Activated CD8-positive, alpha-beta T cell treated with anti-CD3 and anti-CD28 coated beads for 36 hours (primary cell): ENCODE measurements around the gene SKA2. TPM values are rescaled to one million over a fixed set of nuclear protein-coding genes. Genes with fewer than 3 reads are reported as not detected.
"Not testable (repeated sequence)": the region's sequence is repeated elsewhere in the genome, so short reads cannot be mapped to it uniquely, and the experiment has no call there.

Experiments
- ATAC-seq: fragments of 200-7000 bp; cut with Tn5 transposase; one replicate; pipeline ENCODE4 v1.10.0; 2021; ENCODE audit warnings: mild to moderate bottlenecking, moderate library complexity
- CTCF ChIA-PET: fragments of 350-600 bp; sonication (Branson Sonifier 250); formaldehyde crosslinking; loops from one replicate; lab custom pipeline; 2021; ENCODE audit warnings: antibody characterized with exemption; lab: Charles Lee
- POLR2A ChIA-PET: fragments of 350-600 bp; sonication (Branson Sonifier 250); formaldehyde crosslinking; loops from one replicate; lab custom pipeline; 2021; ENCODE audit warnings: antibody characterized with exemption; lab: Charles Lee
- DNase-seq: peaks from one replicate; pipeline ENCODE4 v3.0.0-alpha.2; 2020
- H3K27ac Mint-ChIP-seq: one replicate; pipeline ENCODE4 v1.8.0; 2021; ENCODE audit warnings: mild to moderate bottlenecking, mixed read lengths
- H3K27me3 Mint-ChIP-seq: one replicate; pipeline ENCODE4 v1.8.0; 2021; ENCODE audit warnings: mixed read lengths
- H3K36me3 Mint-ChIP-seq: one replicate; pipeline ENCODE4 v1.8.0; 2021; ENCODE audit warnings: low read depth, mixed read lengths
- H3K4me1 Mint-ChIP-seq: one replicate; pipeline ENCODE4 v1.8.0; 2021; ENCODE audit warnings: low read depth, mixed read lengths
- H3K4me3 Mint-ChIP-seq: one replicate; pipeline ENCODE4 v1.8.0; 2021; ENCODE audit warnings: mild to moderate bottlenecking, moderate library complexity, mixed read lengths
- H3K9me3 Mint-ChIP-seq: one replicate; pipeline ENCODE4 v1.8.0; 2021; ENCODE audit warnings: mixed read lengths
- intact Hi-C: fragments of 100-400 bp; cut with micrococcal nuclease; formaldehyde crosslinking; loops from one replicate; pipeline ENCODE4 v1.10.0; 2022
- total RNA-seq, 2 experiments: library from RNA; stranded (reverse); gene quantifications; one replicate each; pipeline ENCODE4 v1.2.3, GENCODE V29; 2021
- TF ChIP-seq, protein P1 (sequence below): fragments of 200-600 bp; IDR thresholded peaks from one replicate; pipeline ENCODE4 v1.8.0; 2022; ENCODE audit warnings: antibody characterized with exemption, mild to moderate bottlenecking

Gene SKA2
- total RNA-seq, 2 experiments from 2014 or later = 59.1 to 68.4 TPM

- TF ChIP-seq, protein P1, sequence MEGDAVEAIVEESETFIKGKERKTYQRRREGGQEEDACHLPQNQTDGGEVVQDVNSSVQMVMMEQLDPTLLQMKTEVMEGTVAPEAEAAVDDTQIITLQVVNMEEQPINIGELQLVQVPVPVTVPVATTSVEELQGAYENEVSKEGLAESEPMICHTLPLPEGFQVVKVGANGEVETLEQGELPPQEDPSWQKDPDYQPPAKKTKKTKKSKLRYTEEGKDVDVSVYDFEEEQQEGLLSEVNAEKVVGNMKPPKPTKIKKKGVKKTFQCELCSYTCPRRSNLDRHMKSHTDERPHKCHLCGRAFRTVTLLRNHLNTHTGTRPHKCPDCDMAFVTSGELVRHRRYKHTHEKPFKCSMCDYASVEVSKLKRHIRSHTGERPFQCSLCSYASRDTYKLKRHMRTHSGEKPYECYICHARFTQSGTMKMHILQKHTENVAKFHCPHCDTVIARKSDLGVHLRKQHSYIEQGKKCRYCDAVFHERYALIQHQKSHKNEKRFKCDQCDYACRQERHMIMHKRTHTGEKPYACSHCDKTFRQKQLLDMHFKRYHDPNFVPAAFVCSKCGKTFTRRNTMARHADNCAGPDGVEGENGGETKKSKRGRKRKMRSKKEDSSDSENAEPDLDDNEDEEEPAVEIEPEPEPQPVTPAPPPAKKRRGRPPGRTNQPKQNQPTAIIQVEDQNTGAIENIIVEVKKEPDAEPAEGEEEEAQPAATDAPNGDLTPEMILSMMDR = no peak
- H3K4me3 Mint-ChIP-seq = no peak overlapping the region
- no peaks in the 10 kb centered on the region for H3K9me3 Mint-ChIP-seq
- ChIA-PET POLR2A (no interaction called here), CTCF (no interaction called here)
- no peak for ATAC-seq
- no peaks in the 10 kb centered on the region for H3K4me1 Mint-ChIP-seq
- peaks cover 24% of the 10 kb centered on the region for H3K36me3 Mint-ChIP-seq
- intact Hi-C loops = no loop called here
- DNase-seq = no peak
- H3K27ac Mint-ChIP-seq = no peak overlapping the region
- H3K27me3 Mint-ChIP-seq = no peaks in the 10 kb centered on the region
These were observed 31.9 kb upstream of the SKA2 start for GRCh38 chr17:59186850-59187249.

DNA sequence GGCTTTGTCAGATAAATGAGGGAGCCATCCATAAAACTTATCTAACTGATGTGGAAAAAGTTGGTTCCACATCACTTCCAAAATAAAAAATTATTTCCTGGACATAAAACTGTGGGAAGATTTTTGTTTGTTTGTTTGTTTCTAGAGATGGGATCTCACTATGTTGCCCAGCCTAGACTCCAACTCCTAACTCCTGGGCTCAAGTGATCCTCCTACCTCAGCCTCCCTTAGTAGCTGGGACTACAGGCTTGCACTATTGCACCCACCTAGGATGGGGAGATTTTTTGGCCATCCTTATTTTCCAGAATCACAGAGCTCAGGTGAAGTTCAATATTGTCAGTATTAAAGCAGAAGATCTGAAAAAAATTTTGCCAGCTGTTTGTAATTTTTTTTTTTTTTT is 31.0 kb upstream of the SKA2 start:
- no peak for ATAC-seq
- TF ChIP-seq, protein P1 = no peak
- CTCF ChIA-PET = no interaction called here
- no peak for DNase-seq
- Mint-ChIP-seq H3K27me3 (no peaks in the 10 kb centered on the region), H3K9me3 (no peaks in the 10 kb centered on the region), H3K4me3 (no peak overlapping the region), H3K27ac (no peak overlapping the region), H3K4me1 (no peaks in the 10 kb centered on the region), H3K36me3 (peaks cover 20% of the 10 kb centered on the region)
- intact Hi-C loops = no loop called here
- POLR2A ChIA-PET = no interaction called here

DNA sequence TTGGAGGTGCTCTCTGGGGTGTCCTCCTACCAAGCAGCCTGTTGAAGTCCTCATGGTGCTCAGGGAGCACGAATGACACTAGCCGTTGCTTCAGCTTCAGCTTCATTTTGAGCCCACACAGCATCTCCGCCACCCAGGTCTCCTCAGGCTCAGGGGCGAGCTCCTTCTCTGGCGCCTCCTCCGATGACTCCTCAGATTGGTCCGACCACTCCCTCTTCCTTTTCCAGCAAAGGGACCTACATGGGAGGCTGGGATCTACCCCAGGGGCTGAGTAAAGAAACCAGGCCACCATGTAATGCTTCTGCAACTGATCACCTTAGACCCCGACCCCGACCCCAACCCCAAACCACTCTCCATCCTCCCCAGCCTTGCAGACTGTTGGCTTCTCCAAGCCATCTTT is 26.5 kb upstream of the SKA2 start:
- H3K36me3 Mint-ChIP-seq = peaks cover 11% of the 10 kb centered on the region
- no peak for ATAC-seq
- no peak overlapping the region for H3K27ac Mint-ChIP-seq
- TF ChIP-seq, protein P1 = no peak
- no peak for DNase-seq
- no peaks in the 10 kb centered on the region for H3K9me3 Mint-ChIP-seq
- POLR2A ChIA-PET = no interaction called here
- no peaks in the 10 kb centered on the region for H3K4me1 Mint-ChIP-seq
- CTCF ChIA-PET = no interaction called here
- intact Hi-C loops = no loop called here
- no peak overlapping the region for H3K4me3 Mint-ChIP-seq
- no peaks in the 10 kb centered on the region for H3K27me3 Mint-ChIP-seq

GRCh38 chr17:59180626-59181025 is 25.6 kb upstream of the SKA2 start:
- Mint-ChIP-seq H3K4me1 (no peaks in the 10 kb centered on the region), H3K36me3 (peaks cover 6% of the 10 kb centered on the region), H3K27me3 (no peaks in the 10 kb centered on the region), H3K9me3 (no peaks in the 10 kb centered on the region), H3K27ac (no peak overlapping the region), H3K4me3 (no peak overlapping the region)
- CTCF ChIA-PET = no interaction called here
- DNase-seq = no peak
- intact Hi-C loops = no loop called here
- POLR2A ChIA-PET = no interaction called here
- ATAC-seq = no peak
- TF ChIP-seq, protein P1 = no peak

- POLR2A ChIA-PET, H3K27ac Mint-ChIP-seq, intact Hi-C loops, H3K27me3 Mint-ChIP-seq, CTCF ChIA-PET, H3K9me3 Mint-ChIP-seq, H3K36me3 Mint-ChIP-seq, H3K4me1 Mint-ChIP-seq, DNase-seq, H3K4me3 Mint-ChIP-seq, ATAC-seq: not testable (repeated sequence)
These were observed 24.6 kb upstream of the SKA2 start for GRCh38 chr17:59179601-59180000.
